DMS79 (cell line): ENCODE measurements around the gene SMAD2.

ENCODE experiments used
- DNase-seq: peaks from one replicate; lab custom pipeline; 2025; lab: John Stamatoyannopoulos, UW

Gene SMAD2

GRCh38 chr18:47931718-47932103 lies 1.3 kb upstream of the SMAD2 start:
- DNase-seq = peak; percentile 46

DNA sequence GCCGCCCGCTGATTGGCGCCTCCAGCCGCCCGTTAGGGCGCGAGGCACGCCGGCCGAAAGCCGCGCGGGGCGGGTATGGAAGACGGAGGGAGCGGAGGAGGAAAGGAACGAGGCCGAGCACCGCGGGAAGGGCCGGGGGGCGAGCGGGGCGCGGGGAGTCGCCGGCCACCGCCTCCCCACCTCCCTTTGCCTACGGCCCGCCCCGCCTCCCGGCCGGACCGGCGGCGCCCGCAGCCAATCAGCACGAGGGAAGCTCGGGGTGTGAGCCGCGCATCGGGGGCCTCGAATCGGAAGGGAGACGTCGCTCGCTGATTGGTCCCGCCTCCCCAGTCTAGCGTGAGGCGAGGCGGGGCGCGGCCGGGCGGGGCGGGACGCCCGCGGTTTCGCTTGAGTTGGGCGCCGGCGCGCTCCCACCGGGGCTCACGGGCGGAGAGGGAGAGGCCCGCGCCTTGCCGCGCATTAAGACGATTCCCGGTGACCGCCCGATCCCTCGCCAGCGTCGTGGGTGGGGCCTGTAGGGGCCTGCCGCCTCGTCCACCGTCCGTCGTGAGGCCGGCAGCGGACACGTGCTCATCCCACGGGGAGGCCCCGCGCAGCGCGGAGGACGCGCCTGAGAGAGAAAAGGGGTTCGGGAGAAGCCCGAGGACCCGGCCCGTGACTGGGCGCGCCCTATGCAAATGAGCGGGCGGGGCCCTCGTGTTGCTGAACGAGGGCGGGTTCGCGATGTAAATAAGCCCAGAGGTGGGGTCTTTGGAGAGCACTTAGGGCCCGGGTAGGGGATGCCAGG lies 665 bp upstream of the SMAD2 start:
- peak; percentile 91 for DNase-seq

DNA sequence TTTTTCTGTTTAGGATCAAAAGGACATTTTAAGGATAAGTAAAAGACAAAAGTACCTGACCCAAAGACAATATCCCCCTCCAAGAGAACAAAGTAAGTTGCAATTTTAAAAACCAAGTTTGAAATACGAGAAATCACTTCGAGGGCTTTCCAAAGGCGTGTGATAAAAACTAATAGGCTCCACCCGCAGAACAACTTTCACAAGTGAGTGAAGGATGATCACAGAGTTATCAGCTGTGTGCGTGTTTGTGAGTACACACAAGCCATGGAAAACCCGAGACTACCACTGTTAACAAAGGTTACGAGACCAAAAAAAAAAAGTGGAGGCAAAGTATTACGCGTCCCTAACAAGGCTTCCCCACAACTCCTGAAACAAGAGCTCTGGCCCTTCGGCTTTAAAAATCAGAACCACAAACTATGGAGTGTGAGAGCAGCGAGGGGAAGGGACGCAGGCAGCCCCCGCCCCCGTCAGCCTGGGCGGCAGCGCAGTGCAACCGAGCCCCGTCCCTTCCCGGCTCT lies 719 bp downstream of the SMAD2 start:
- no peak for DNase-seq

DNA sequence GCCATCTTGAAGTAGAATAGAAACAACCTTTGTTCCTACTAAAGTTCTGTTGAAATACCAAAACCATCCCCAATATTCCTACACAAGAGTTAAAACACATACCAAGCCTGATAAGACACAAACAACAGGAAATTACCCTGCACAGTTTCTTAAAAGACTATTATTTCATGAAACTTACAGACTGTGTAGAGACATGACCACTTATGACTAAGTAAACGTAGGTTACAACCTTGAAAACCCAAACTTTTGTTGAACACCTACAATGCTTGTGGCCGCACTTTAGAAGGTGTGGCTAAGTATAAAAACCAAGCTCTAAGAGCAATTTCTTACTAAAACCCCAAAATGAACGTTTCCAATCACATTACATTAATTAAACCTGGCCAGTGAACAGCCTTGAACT lies 2.0 kb downstream of the SMAD2 start:
- DNase-seq = no peak

- DNase-seq = no peak
Measured at GRCh38 chr18:47926101-47926850, 4.2 kb downstream of the SMAD2 start.

- DNase-seq = no peak
Measured at GRCh38 chr18:47919916-47920315, 10.5 kb downstream of the SMAD2 start.

- DNase-seq = no peak
Measured at GRCh38 chr18:47917923-47918610, 12.4 kb downstream of the SMAD2 start.

GRCh38 chr18:47915930-47916329 lies 14.5 kb downstream of the SMAD2 start:
- no peak for DNase-seq

- DNase-seq = no peak
Measured at GRCh38 chr18:47915229-47915628, 15.2 kb downstream of the SMAD2 start.

GRCh38 chr18:47912794-47913585 lies 17.5 kb downstream of the SMAD2 start:
- no peak for DNase-seq

DNA sequence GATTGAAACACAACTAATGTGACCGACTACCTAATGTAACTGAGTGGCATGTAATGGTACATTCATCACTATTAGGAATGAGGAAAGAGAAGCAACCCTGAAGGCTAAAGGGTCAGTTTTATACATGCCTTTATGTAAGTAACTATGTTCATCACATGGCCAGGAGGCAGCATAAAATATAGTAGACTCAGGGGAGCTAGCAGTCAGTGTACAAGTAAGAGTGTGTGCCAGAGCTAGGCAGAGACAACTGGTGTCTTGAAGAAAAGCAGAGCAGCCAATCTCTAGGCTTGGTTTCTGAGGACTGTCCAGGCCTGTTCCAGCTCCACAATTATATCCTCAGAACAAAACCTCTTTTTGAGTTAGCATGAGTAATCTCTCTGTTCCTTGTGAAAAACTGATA lies 18.1 kb downstream of the SMAD2 start:
- no peak for DNase-seq

GRCh38 chr18:47911877-47912276 lies 18.6 kb downstream of the SMAD2 start:
- DNase-seq = no peak

- no peak for DNase-seq
Measured at GRCh38 chr18:47909484-47909883, 21.0 kb downstream of the SMAD2 start.

DNA sequence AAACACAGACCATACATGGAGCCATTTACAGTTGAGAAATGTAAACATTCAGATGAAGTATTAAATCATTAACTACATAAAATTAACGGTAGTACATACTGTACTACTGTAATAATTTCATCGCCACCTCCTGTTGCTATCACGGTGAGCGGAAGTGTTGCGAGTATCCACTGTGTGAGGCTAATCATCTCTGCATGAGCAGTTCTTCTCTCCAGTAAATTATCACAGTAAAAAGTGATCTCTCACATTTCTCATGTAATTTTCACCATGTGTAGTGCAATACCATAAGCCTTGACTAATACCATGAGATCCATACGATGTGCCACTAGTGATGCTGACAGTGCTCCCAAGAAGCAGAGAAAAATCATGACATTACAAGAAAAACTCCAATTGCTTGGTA lies 21.9 kb downstream of the SMAD2 start:
- DNase-seq = no peak

GRCh38 chr18:47906408-47906807 lies 24.1 kb downstream of the SMAD2 start:
- DNase-seq = no peak

- DNase-seq = no peak
Measured at GRCh38 chr18:47903809-47904208, 26.6 kb downstream of the SMAD2 start.

DNA sequence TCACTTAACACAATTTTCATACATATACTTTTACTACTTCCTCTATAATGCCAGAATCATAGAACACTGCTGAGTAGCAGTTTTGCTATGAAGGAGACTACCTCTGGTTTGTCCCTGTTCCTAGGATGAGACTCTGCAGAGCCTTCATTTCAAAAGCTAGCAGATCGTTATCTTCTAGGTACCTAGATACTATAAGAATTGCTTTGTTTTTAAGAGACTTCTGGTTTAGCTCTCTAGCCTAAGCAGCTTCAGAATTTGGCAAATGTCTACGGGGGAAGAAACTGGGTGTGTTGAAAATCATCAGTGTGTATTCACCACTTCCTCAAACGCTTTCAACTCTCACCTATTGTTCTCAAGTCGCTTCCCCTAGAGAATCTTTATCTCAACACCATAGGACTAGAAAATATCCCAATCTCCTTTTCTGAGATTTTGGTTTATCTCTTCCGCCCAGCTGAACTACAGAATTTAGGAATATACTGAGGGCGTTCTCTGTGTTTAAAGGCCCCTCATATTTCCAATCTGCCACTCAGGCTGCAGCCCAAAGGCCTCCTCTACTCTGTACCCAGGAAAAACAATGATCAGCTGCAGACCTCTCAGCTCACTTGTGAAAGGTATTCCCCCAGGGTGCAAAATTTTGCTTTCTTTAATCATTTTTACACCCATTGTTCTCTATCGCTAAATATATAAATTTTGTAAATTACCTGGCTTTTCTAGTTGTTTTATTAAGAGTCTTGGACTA lies 28.7 kb downstream of the SMAD2 start:
- DNase-seq = no peak

DNA sequence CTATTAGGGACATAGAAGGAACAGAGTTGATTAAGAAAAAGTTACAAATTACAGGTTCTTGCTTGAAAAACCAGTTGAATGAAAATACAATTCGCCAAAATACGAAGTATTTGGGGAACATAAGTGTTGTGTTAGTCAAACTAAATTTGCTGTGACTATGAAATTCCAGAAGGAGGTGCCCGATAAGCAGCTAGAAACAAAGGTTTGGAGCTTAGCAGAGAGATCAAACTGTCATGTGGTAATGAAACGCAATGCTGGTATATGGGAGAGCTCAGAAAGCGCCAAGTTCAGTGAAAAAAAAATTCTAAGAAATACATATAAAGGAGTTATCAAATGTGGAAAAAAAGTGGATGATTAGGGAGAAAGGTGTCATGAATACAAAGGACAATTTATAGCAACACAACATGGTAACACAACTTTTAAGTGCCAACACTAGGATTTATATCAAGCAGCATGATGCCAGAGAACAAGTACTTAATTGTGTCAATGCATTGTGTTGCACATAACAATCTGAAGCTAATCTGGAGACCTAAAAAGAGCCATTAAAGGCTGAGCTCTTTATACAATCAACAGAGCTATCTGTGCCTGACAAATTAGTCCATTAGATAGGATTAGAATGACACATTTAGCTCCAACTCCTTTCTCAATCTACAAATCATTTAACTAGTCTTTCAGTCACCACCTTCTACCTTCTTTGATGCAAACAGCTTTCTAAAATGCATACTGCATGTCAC lies 31.2 kb downstream of the SMAD2 start:
- no peak for DNase-seq

DNA sequence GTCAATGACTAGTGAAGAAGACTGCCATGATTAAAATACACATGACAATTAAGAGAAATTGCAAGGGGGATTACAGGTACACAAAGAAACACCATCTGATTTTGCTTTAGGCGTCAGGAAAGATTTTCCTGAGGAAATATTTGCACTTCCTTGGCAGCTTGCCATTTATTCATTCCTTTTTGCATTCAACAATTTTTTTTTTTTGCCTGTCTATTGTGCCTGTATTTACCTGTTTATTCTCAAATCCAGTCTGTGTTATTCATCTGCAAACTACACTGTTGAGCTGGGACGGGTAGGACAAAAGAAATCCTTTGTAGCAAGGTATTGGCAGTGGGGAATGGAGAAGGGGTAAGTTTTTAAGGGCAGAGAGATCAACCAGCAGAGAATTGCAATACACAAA lies 31.8 kb downstream of the SMAD2 start:
- no peak for DNase-seq

GRCh38 chr18:47898055-47898454 lies 32.4 kb downstream of the SMAD2 start:
- DNase-seq = no peak
